COLO829 (cell line): ENCODE measurements around the gene PRKCZ.

Source experiments
- DNase-seq: peaks from one replicate; pipeline ENCODE4 v3.0.0; 2012; ENCODE audit warnings: low spot score

PRKCZ gene

DNA sequence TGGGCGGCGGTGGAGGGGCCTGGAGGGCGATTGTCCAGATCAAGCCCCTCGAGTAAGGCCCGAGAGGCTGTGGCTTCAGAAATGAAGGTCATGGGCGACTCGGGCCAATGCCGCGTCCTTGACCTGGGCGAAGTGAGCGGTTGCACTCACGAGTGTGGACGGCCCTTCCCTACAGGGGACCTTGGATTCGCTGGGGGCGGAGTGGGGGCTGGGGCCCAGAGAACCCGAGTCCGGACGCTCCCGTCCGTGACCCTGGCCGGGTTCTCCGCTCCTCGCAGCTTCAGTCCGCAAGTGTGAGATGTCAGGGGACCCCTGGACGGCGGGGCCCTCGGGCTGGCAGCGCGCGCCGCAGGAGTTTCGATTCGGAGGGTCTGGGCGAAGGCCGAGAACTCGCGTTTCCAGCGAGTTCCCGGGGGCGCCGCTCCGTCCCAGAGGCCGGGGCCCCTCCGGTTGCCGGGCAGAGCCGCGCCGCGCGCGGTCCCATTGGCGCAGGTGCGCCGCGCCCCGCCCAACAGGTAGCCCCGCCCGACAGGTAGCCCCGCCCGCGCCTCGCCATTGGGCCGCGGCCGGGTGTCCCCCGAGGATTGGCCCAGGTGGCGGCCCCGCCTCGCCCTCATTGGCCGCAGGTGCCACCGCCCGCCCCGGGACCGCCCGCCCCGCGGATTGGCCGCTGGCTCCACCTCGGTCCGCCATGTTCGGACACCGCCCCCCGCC, at the start of gene PRKCZ:
Gene PRKCZ, plus strand, starts transcription at position 694 of the 714 bp plus-strand sequence. CDS start 220 bp downstream, outside the sequence.
- DNase-seq = peak; percentile 22

- no peak for DNase-seq
Measured at GRCh38 chr1:2000432-2000831, 49.8 kb upstream of the PRKCZ start.

GRCh38 chr1:2000850-2001249, 49.4 kb upstream of the PRKCZ start:
- DNase-seq = no peak

GRCh38 chr1:2001773-2002411, 48.3 kb upstream of the PRKCZ start:
- no peak for DNase-seq

GRCh38 chr1:2003541-2004131, 46.6 kb upstream of the PRKCZ start, which contains the start of gene CFAP74:
Gene CFAP74 (minus strand): TSS chr1:2003786. CDS start chr1:1990956, 12,830 bp downstream.
- no peak for DNase-seq

DNA sequence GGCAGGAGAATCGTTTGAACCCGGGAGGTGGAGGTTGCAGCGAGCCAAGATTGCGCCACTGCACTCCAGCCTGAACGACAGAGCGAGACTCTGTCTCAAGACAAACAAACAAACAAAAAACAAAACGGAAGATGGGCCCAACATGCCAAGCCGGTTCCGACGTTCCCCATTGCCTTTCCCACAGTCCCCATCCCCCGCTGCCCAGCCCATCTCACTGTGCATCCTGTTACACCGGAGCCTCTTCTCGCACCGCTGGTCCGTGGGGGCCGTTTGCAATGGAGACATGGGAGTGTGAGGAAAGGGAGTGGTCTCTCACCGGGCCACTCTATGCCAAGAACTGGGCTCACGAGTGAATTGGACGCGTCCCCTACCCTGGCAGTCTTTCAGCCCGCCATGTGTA, 45.4 kb upstream of the PRKCZ start:
- DNase-seq = no peak

GRCh38 chr1:2009101-2010053, 40.8 kb upstream of the PRKCZ start:
- DNase-seq = no peak

GRCh38 chr1:2014181-2014580, 36.0 kb upstream of the PRKCZ start:
- no peak for DNase-seq

- DNase-seq = peak; percentile 38
Measured at GRCh38 chr1:2014741-2015735, 35.2 kb upstream of the PRKCZ start.

DNA sequence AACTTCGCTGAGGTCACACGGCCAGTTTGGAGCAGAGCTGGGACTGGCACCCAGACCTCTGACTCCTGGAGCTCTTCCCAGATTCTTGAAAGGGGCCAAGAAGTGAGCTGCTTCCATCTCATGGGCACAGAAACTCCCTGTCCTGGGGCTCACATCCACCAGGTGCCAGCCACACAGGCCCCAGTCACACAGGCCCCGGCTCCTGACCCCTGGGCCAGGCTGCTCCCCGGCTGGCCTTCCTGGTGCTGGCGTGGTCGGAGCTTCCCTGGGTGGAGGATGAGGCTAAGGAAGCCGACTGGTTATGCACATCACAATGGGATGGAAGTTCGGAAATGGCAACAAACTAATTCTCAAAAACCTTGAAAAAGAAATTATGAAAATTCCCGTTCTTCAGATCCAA, 34.1 kb upstream of the PRKCZ start:
- DNase-seq = no peak

GRCh38 chr1:2018217-2019171, 31.7 kb upstream of the PRKCZ start:
- DNase-seq = no peak

DNA sequence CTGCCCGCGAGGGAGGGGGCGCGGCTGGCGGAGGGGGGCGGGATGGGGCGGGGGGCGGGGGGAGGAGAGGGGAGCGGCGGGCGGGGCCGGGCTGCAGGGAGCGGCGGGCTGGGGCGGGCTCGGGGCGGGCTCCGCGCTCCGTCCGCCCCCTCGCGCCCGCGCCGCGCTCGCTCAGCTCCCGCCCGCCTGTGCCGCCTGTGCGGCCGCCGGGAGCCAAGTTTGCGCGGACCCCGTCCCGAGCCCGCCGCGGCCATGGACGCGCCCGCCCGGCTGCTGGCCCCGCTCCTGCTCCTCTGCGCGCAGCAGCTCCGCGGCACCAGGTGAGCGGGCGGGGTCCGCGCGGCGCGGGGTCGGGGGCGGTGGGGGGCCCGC, 31.1 kb upstream of the PRKCZ start, which contains the start of gene GABRD:
Gene GABRD, plus strand, starts transcription at position 174 of the 372 bp plus-strand sequence. Its CDS starts 79 bp downstream, at position 253.
- peak; percentile 12 for DNase-seq

- no peak for DNase-seq
Measured at GRCh38 chr1:2019571-2020309, 30.5 kb upstream of the PRKCZ start.

DNA sequence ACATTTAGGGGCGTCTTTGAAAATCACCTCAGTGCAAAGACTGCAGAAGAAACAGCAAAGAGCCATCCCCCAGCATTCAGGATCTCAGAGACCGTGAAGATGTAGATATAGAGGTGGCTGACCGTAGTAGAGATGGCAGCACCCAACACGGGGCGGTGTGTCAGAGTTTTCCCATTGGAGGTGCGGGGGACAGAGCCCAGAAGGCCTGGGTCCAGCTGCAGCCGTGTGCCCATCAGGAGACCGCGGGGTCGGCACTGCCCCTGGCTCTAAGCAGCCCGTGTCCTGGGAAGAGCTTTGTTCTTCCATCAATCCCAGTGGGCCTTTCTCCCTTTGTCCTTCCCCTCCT, 29.9 kb upstream of the PRKCZ start:
- no peak for DNase-seq

DNA sequence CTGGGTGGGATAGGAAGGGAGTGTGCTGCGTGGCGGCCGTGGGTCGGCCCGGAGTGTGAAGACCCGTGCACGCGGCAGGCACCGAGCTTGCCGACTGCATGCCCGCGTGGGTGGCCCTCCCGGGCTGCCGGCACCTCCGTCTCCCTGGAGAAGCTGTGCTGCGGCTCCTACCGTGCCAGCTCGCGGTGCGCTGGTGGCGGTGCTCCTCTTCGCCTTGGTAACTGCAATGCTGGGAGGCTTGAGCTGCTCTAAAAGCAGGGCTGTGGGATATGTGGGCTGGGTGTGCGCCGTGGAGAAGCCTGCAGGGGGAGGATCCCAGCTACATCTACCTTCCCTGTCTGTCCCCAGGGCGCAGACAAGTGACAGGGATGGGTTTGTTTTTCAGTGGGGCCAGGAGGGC, 28.7 kb upstream of the PRKCZ start:
- DNase-seq = no peak

DNA sequence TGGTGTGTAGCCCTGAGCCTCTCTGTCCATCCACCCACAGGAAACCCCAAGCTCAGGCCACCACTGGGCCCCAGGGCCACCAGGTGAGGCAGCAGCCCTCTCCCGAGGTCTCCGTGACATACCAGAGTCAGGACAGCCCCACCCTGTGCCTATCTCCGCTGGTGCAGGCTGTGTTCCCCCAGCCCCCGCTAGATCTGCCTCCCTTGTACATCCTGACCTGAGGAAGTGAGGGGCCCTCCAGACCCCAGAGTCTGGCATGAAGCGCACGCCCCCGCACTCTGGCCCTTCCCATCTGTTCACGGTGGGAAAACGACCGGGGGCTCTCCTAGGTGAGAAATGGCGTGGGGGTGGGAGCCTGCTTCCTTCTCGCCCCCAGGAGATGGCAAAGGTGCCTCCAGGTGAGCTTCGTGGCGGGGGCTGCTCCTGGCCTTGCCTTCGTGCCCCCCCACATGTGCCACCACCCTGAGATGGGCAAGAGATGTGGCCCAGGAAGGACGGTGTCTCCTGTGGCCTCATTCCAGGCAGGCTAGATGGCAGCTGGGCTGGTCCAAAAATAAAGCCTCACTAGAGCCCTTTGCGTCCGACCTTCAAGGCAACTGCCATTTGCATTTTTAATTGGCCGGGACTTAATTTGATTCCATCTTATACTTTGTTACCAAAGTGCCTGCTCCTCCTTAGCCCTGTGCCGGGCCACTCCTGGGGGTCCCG, 28.0 kb upstream of the PRKCZ start:
- DNase-seq = no peak

- DNase-seq = no peak
Measured at GRCh38 chr1:2023187-2023586, 27.0 kb upstream of the PRKCZ start.

GRCh38 chr1:2024451-2024850, 25.8 kb upstream of the PRKCZ start:
- no peak for DNase-seq
